ENCODE data around the gene MS4A10. TPM values are rescaled to one million over a fixed set of nuclear protein-coding genes. Genes with fewer than 3 reads are reported as not detected.

MS4A10 gene
- total RNA-seq, 1 experiment from 2014 or later, result not detected

GRCh38 chr11:60774726-60775125 lies 10.4 kb upstream of the MS4A10 start:
- Histone ChIP-seq H3K4me3 (no peak overlapping the region), H3K36me3 (no peaks in the 10 kb centered on the region), H3K27me3 (no peaks in the 10 kb centered on the region), H3K9me3 (replicated peaks) (no peaks in the 10 kb centered on the region), H3K4me1 (peaks cover 2% of the 10 kb centered on the region; the same call in 1 of the 2 replicates), H3K27ac (no peak overlapping the region)
- no peak for DNase-seq

- H3K27me3 ChIP-seq, result no peaks in the 10 kb centered on the region
- H3K27ac ChIP-seq, result no peak overlapping the region
- no peaks in the 10 kb centered on the region for H3K36me3 ChIP-seq
- peak; percentile 75 to 86 for DNase-seq
- H3K4me3 ChIP-seq, result no peak overlapping the region
- H3K9me3 ChIP-seq (replicated peaks), result no peaks in the 10 kb centered on the region
- H3K4me1 ChIP-seq, result peaks cover 2% of the 10 kb centered on the region; the same call in 1 of the 2 replicates
Observed at GRCh38 chr11:60775420-60775961, 9.6 kb upstream of the MS4A10 start.

GRCh38 chr11:60776167-60776566 lies 9.0 kb upstream of the MS4A10 start:
- peaks cover 2% of the 10 kb centered on the region; the same call in 1 of the 2 replicates for H3K4me1 ChIP-seq
- H3K36me3 ChIP-seq, result no peaks in the 10 kb centered on the region
- no peaks in the 10 kb centered on the region for H3K27me3 ChIP-seq
- no peaks in the 10 kb centered on the region for H3K9me3 ChIP-seq (replicated peaks)
- DNase-seq, result no peak
- no peak overlapping the region for H3K27ac ChIP-seq
- no peak overlapping the region for H3K4me3 ChIP-seq

GRCh38 chr11:60777106-60777505 lies 8.0 kb upstream of the MS4A10 start:
- Histone ChIP-seq H3K27me3 (no peaks in the 10 kb centered on the region), H3K4me3 (no peak overlapping the region), H3K27ac (no peak overlapping the region), H3K36me3 (no peaks in the 10 kb centered on the region), H3K4me1 (peaks cover 2% of the 10 kb centered on the region; the same call in 1 of the 2 replicates), H3K9me3 (replicated peaks) (no peaks in the 10 kb centered on the region)
- no peak for DNase-seq

GRCh38 chr11:60777572-60777971 lies 7.6 kb upstream of the MS4A10 start:
- Histone ChIP-seq H3K4me3 (no peak overlapping the region), H3K9me3 (replicated peaks) (no peaks in the 10 kb centered on the region), H3K4me1 (peaks cover 2% of the 10 kb centered on the region; the same call in 1 of the 2 replicates), H3K27ac (no peak overlapping the region), H3K36me3 (no peaks in the 10 kb centered on the region), H3K27me3 (no peaks in the 10 kb centered on the region)
- DNase-seq, result peak; percentile 6 to 19

GRCh38 chr11:60780065-60780464 lies 5.1 kb upstream of the MS4A10 start:
- no peak overlapping the region for H3K4me3 ChIP-seq
- no peak for DNase-seq
- H3K36me3 ChIP-seq, result no peaks in the 10 kb centered on the region
- no peaks in the 10 kb centered on the region for H3K9me3 ChIP-seq (replicated peaks)
- no peaks in the 10 kb centered on the region for H3K27me3 ChIP-seq
- H3K27ac ChIP-seq, result no peak overlapping the region
- H3K4me1 ChIP-seq, result peaks cover 2% of the 10 kb centered on the region; the same call in 1 of the 2 replicates

- Histone ChIP-seq H3K36me3 (no peaks in the 10 kb centered on the region), H3K4me3 (no peak overlapping the region), H3K27ac (no peak overlapping the region), H3K4me1 (peaks cover 2% of the 10 kb centered on the region; the same call in 1 of the 2 replicates), H3K9me3 (replicated peaks) (no peaks in the 10 kb centered on the region), H3K27me3 (no peaks in the 10 kb centered on the region)
- DNase-seq, result no peak
Observed at GRCh38 chr11:60780774-60781173, 4.4 kb upstream of the MS4A10 start.

GRCh38 chr11:60781286-60781980 lies 3.7 kb upstream of the MS4A10 start:
- Histone ChIP-seq H3K27me3 (no peaks in the 10 kb centered on the region), H3K36me3 (no peaks in the 10 kb centered on the region), H3K27ac (no peak overlapping the region), H3K4me3 (no peak overlapping the region), H3K9me3 (replicated peaks) (no peaks in the 10 kb centered on the region), H3K4me1 (peaks cover 2% of the 10 kb centered on the region; the same call in 1 of the 2 replicates)
- no peak for DNase-seq

GRCh38 chr11:60781981-60782316 lies 3.2 kb upstream of the MS4A10 start:
- Histone ChIP-seq H3K27me3 (no peaks in the 10 kb centered on the region), H3K4me1 (peaks cover 2% of the 10 kb centered on the region; the same call in 1 of the 2 replicates), H3K4me3 (no peak overlapping the region), H3K27ac (no peak overlapping the region), H3K9me3 (replicated peaks) (no peaks in the 10 kb centered on the region), H3K36me3 (no peaks in the 10 kb centered on the region)
- no peak for DNase-seq

GRCh38 chr11:60782393-60783140 lies 2.6 kb upstream of the MS4A10 start:
- DNase-seq, result no peak
- Histone ChIP-seq H3K4me1 (peaks cover 2% of the 10 kb centered on the region; the same call in 1 of the 2 replicates), H3K9me3 (replicated peaks) (no peaks in the 10 kb centered on the region), H3K4me3 (no peak overlapping the region), H3K27me3 (no peaks in the 10 kb centered on the region), H3K36me3 (no peaks in the 10 kb centered on the region), H3K27ac (no peak overlapping the region)

GRCh38 chr11:60783141-60783484 lies 2.0 kb upstream of the MS4A10 start:
- no peak overlapping the region for H3K4me3 ChIP-seq
- no peaks in the 10 kb centered on the region for H3K36me3 ChIP-seq
- no peaks in the 10 kb centered on the region for H3K27me3 ChIP-seq
- no peaks in the 10 kb centered on the region for H3K4me1 ChIP-seq
- no peak for DNase-seq
- no peaks in the 10 kb centered on the region for H3K9me3 ChIP-seq (replicated peaks)
- H3K27ac ChIP-seq, result no peak overlapping the region

- Histone ChIP-seq H3K9me3 (replicated peaks) (no peaks in the 10 kb centered on the region), H3K27me3 (no peaks in the 10 kb centered on the region), H3K27ac (no peak overlapping the region), H3K4me3 (no peak overlapping the region), H3K4me1 (no peaks in the 10 kb centered on the region), H3K36me3 (no peaks in the 10 kb centered on the region)
- no peak for DNase-seq
Observed at GRCh38 chr11:60783911-60784310, 1.2 kb upstream of the MS4A10 start.

GRCh38 chr11:60785806-60786361 lies 751 bp downstream of the MS4A10 start:
- no peaks in the 10 kb centered on the region for H3K9me3 ChIP-seq (replicated peaks)
- no peak for DNase-seq
- no peak overlapping the region for H3K27ac ChIP-seq
- no peaks in the 10 kb centered on the region for H3K4me1 ChIP-seq
- no peak overlapping the region for H3K4me3 ChIP-seq
- no peaks in the 10 kb centered on the region for H3K36me3 ChIP-seq
- H3K27me3 ChIP-seq, result no peaks in the 10 kb centered on the region

GRCh38 chr11:60786811-60787567 lies 1.9 kb downstream of the MS4A10 start:
- peak; percentile 49 to 66 for DNase-seq
- H3K9me3 ChIP-seq (replicated peaks), result no peaks in the 10 kb centered on the region
- no peaks in the 10 kb centered on the region for H3K36me3 ChIP-seq
- H3K27ac ChIP-seq, result no peak overlapping the region
- no peaks in the 10 kb centered on the region for H3K4me1 ChIP-seq
- no peak overlapping the region for H3K4me3 ChIP-seq
- no peaks in the 10 kb centered on the region for H3K27me3 ChIP-seq
